Neural progenitor cell (in vitro differentiated cells): Measurements from ENCODE around the gene ETV2.

ENCODE experiments used
- CTCF ChIP-seq: fragments of 200-600 bp; sonication (generic); IDR thresholded peaks from 2 replicates; pipeline ENCODE4 v1.5.1; 2017; ENCODE audit warnings: antibody characterized with exemption, mild to moderate bottlenecking
- EZH2 ChIP-seq: fragments of 200-600 bp; sonication (generic); IDR thresholded peaks from 2 replicates; pipeline ENCODE4 v1.6.1; 2017; ENCODE audit warnings: antibody characterized with exemption, mild to moderate bottlenecking, moderate library complexity
- EZH2phosphoT487 ChIP-seq: fragments of 200-600 bp; sonication (generic); IDR thresholded peaks from 2 replicates; pipeline ENCODE4 v1.6.1; 2017; ENCODE audit warnings: antibody characterized with exemption

- TF ChIP-seq CTCF (no peak), EZH2 (no peak), EZH2phosphoT487 (no peak)
These were observed 39.6 kb upstream of the ETV2 start for GRCh38 chr19:35601971-35602370.
